GM12873 (cell line): Measurements from ENCODE around the gene BRD3OS.

Experiments used
- TF ChIP-seq, protein P1 (sequence below): IDR thresholded peaks from 2 replicates; pipeline ENCODE4 v1.5.1; 2012; ENCODE audit warnings: low read depth, mild to moderate bottlenecking, moderate library complexity, low read length, control low read depth; ENCODE audit not compliant: insufficient read depth; ENCODE audit errors: missing control alignments

BRD3OS gene

DNA sequence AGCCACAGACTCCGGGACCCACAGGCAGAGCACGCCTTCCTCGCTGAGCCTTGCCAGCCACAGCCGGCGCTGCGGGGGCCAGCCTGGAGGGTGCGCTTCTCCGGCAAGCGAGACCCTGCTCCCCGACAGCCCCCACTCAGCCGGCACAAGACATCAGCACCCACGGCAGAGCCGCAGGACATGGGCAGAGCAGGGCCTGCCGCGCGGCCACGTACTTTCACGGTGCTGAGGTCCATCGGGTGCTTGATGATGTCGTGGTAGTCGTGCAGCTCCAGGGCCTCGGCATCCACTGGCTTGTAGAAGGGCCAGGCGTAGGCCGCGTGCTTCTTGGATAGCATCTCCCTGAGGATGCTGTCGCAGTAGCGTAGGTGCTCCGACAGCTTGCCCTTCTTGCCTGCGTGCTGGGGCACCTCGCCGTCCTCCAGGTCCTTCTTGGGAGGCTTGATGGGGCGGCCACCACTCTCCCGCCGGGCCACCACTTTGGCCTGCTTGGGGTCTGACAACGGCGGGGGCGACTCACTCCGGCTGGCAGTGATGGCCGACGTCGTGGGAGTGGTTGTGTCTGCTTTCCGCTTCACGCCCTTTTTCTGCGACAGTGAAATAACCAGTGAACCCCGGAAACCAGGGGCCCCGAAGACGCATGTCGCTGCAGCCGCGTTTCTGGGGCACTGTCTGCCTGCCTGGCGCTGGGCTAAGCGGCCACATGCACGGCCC, 22.7 kb downstream of the BRD3OS start:
- TF ChIP-seq, protein P1, sequence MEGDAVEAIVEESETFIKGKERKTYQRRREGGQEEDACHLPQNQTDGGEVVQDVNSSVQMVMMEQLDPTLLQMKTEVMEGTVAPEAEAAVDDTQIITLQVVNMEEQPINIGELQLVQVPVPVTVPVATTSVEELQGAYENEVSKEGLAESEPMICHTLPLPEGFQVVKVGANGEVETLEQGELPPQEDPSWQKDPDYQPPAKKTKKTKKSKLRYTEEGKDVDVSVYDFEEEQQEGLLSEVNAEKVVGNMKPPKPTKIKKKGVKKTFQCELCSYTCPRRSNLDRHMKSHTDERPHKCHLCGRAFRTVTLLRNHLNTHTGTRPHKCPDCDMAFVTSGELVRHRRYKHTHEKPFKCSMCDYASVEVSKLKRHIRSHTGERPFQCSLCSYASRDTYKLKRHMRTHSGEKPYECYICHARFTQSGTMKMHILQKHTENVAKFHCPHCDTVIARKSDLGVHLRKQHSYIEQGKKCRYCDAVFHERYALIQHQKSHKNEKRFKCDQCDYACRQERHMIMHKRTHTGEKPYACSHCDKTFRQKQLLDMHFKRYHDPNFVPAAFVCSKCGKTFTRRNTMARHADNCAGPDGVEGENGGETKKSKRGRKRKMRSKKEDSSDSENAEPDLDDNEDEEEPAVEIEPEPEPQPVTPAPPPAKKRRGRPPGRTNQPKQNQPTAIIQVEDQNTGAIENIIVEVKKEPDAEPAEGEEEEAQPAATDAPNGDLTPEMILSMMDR: no peak

DNA sequence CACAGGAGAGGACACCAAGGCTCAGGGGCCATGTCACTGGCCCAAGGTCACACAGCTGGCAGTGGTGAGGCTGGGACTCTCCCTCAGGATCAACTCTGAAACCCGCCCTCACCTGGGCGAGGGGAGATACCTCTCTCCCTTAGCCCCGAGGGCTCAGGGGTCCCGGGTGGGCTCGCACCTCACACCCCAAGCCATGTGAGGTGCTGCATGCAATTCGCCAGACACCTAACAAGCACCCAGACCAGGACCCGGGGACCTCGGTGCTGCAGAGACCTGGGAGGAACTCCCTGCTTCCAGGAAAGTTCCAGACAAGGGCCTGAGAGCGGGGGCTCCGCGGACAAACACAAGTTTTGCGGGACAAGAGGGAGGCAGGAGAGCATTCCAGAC, 23.3 kb downstream of the BRD3OS start:
- TF ChIP-seq, protein P1: no peak

DNA sequence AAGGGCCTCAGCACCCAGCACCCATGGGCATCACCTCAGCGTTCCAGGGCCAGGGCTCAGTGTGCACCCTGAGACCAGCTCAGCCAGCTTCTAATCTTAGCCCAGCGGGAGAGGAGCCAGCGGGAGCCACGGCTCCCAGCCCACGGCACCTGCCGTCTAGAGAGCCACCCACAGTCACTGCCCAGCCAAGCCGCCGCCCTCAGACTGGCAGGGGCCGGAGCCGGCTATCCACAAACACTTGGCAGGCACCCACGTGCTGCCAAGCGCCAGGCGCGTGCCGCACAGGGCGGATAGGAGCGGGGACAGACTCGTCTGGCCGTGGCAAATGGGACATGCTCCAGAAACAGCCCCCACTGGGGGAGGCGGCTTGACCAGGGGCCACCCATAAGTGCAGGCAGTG, 24.0 kb downstream of the BRD3OS start:
- TF ChIP-seq, protein P1: no peak

DNA sequence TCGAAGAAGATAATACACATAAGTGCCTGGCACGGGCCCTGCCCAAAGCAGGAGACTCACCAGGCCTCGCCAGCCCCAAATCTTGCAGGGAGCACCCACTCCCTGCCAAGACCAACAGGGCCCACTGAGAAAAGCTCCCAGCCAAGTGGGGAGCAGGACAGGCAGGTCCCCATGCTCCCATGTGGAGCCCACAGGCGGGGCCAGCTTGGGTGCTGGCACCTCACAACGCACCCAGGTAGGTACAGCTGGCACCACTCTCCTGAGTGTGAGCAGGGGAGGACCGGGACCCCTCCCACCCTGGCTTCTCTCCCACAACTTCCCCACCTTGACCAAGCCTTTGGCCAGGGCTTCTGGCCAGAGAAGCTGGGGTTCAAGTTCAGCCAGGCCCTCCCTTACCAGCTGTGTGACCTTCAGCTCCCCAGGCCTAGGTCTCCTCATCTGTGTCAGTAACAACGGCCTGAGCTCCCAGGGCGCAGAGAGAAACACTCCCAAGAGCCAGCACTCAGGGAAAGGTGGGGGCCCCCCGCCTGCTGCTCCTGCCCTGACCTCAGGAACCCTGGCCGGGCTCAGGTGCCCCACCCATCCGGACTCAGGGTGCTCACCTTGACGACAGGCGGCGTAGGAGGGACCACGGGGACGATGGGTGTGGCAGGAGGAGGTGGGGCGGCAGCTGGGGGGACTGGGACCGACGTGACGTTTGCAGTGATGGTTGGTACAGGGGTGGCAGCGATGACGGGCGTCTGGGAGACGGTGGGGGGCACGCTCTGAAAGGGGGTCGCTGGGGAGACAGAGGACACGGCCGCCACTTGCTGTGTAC, 24.7 kb downstream of the BRD3OS start:
- TF ChIP-seq, protein P1: no peak

DNA sequence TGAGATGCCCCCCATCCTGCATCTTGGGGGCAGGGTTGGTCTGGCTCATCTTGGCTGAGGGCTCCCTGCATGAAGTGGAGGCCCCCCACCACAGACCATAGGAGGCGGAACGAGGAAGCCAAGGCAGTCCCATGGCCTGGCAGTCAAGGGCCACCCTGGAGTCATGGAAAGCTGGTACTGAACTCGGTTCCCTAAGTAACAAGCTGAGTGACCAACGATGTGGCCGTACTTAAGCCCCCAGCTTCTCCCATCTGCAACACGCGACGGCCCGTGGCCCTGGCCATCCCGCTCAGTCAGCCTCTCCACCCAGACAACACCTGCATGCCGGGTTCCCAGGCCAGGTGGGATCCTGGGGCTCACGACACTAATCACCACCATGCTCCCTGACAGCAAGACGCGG, 25.4 kb downstream of the BRD3OS start:
- TF ChIP-seq, protein P1: no peak

DNA sequence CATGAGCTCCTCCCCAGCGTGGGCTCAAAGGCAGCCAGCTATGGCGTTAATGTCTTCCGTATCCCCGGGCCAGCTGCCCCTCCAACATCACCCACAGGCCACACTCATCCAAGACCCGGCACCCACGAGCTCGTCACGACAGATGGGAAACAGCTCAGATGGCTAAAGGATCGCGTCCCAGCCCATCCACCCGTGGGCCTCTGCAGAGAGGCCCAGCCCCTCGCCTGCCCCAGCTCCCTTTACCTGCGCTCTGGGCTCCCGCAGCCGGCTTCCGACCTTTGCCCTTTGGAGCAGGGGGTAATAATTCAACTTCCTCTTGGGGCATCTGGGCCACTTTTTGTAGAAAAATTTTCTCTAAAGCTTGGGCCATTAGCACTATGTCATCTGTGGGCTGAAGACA, 26.0 kb downstream of the BRD3OS start:
- TF ChIP-seq, protein P1: no peak

DNA sequence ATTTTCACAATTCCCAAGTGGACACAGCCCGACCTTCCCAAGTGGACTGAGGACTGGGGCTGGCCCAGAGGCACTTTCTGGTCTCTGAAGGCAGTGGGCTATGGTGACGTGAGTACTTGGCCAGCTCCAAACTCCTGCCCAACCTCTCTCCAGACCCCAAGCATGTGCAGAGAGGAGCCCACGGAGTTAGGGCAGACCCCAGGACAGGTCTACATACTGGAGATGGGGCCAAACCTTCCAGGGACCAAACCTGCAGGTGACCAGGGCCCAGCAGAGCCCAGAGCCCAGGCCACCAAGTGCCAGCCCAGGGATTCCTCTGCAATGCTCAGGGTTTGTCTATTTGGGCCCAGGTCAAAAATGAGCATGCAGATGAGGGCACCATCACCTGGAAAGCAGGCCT, 27.2 kb downstream of the BRD3OS start:
- TF ChIP-seq, protein P1: no peak
